A549 (cell line): ENCODE results near the gene CTRL. TPM values are rescaled to one million over a fixed set of nuclear protein-coding genes. Genes with fewer than 3 reads are reported as not detected.
A peak's percentile ranks its signal among the peaks of the same experiment; 100 is the strongest.

ENCODE experiments used
- ATAC-seq, 2 experiments: fragments of 200-7000 bp in 1 of 2; fragments of >200 bp in 1 of 2; cut with Nextera tagmentation in 1 of 2; cut with Tn5 transposase in 1 of 2; 3 replicates each; pipeline versions ENCODE4 v1.8.0 to v1.9.1; 2018 to 2020; ENCODE audit warnings: mild to moderate bottlenecking in 1 of 2, moderate library complexity in 1 of 2
- CTCF ChIA-PET: fragments of 300-600 bp; sonication (Branson Sonifier 250); formaldehyde crosslinking; extraction: SDS; loops from one replicate; lab custom pipeline; 2021; ENCODE audit warnings: antibody characterized with exemption, inconsistent platforms; lab: Yijun Ruan, JAX
- POLR2A ChIA-PET: fragments of 350-600 bp; formaldehyde crosslinking; extraction: SDS; loops from one replicate; lab custom pipeline; 2021; ENCODE audit warnings: antibody characterized with exemption, inconsistent platforms; lab: Yijun Ruan, JAX
- DNase-seq, 2 experiments: peaks; one replicate each; pipeline versions ENCODE4 v3.0.0 to v3.0.0-alpha.2; 2011 to 2016; ENCODE audit warnings: low read depth in 1 of 2, low spot score in 1 of 2
- FAIRE-seq: peaks from 2 replicates; lab custom pipeline; 2011; peaks lifted over from hg19 to GRCh38; lab: Jason Lieb, UNC
- H3K27ac ChIP-seq, 2 experiments: fragments of >200 bp; sonication (Bioruptor Twin); formaldehyde crosslinking; 3 replicates each; pipeline ENCODE4 v1.5.1; 2016 to 2017
- H3K4me1 ChIP-seq: fragments of >200 bp; sonication (Bioruptor Twin); formaldehyde crosslinking; 3 replicates; pipeline ENCODE4 v1.6.1; 2016
- H3K4me2 ChIP-seq: fragments of >200 bp; sonication (Bioruptor Twin); formaldehyde crosslinking; 3 replicates; pipeline ENCODE4 v1.6.1; 2016
- H3K4me3 ChIP-seq: fragments of >200 bp; sonication (Bioruptor Twin); formaldehyde crosslinking; 3 replicates; pipeline ENCODE4 v1.5.1; 2016
- H3K9me3 ChIP-seq: fragments of >200 bp; sonication (Bioruptor Twin); formaldehyde crosslinking; 3 replicates; pipeline ENCODE4 v1.6.1; 2016
- CBX8 ChIP-seq: fragments of 200-600 bp; sonication (generic); IDR thresholded peaks from 2 replicates; pipeline ENCODE4 v1.6.1; 2016
- FOSL2 ChIP-seq, 2 experiments: fragments of 450-650 bp in 1 of 2; fragments of >200 bp in 1 of 2; sonication (Bioruptor Twin) in 1 of 2; formaldehyde crosslinking; IDR thresholded peaks; 2 replicates each; pipeline versions ENCODE4 v1.5.0 to v1.6.1; 2016 to 2020; ENCODE audit warnings: mild to moderate bottlenecking in 1 of 2, moderate library complexity in 1 of 2
- FOXS1 ChIP-seq: fragments of 250-450 bp; sonication (Bioruptor Pico); IDR thresholded peaks from 2 replicates; pipeline ENCODE4 v1.5.0; 2020; ENCODE audit warnings: mild to moderate bottlenecking, moderate library complexity
- HDAC2 ChIP-seq: fragments of 200-600 bp; sonication (generic); IDR thresholded peaks from 2 replicates; pipeline ENCODE4 v1.6.1; 2016
- HOXB5 ChIP-seq: fragments of 250-450 bp; sonication (Bioruptor Pico); IDR thresholded peaks from 2 replicates; pipeline ENCODE4 v1.5.0; 2020; ENCODE audit warnings: mild to moderate bottlenecking, moderate library complexity
- JUNB ChIP-seq: fragments of >200 bp; sonication (Bioruptor Twin); formaldehyde crosslinking; IDR thresholded peaks from 2 replicates; pipeline ENCODE4 v1.6.1; 2016
- KDM1A ChIP-seq: fragments of 200-600 bp; sonication (generic); IDR thresholded peaks from 2 replicates; pipeline ENCODE4 v1.6.1; 2016; ENCODE audit warnings: low read depth, mild to moderate bottlenecking
- MAZ ChIP-seq: fragments of 150-350 bp; IDR thresholded peaks from 2 replicates; pipeline ENCODE4 v1.6.1; 2014; ENCODE audit warnings: antibody characterized with exemption, low read depth, low read length, borderline replicate concordance
- NPAS2 ChIP-seq: fragments of 250-450 bp; sonication (Bioruptor Pico); IDR thresholded peaks from 2 replicates; pipeline ENCODE4 v1.8.0; 2022; ENCODE audit warnings: mild to moderate bottlenecking, moderate library complexity, borderline replicate concordance
- NR3C1 ChIP-seq: fragments of >200 bp; sonication (Bioruptor Twin); formaldehyde crosslinking; IDR thresholded peaks from 3 replicates; pipeline ENCODE4 v1.6.1; 2017
- POLR2AphosphoS2 ChIP-seq: conservative IDR thresholded peaks from 2 replicates; pipeline ENCODE4 v1.6.1; 2012; ENCODE audit warnings: low read length, improper control_type of control experiment, inconsistent platforms
- RFX5 ChIP-seq: fragments of 450-650 bp; IDR thresholded peaks from 2 replicates; pipeline ENCODE4 v1.7.1; 2014; ENCODE audit warnings: antibody characterized with exemption, mild to moderate bottlenecking, moderate library complexity
- SREBF2 ChIP-seq: fragments of 450-650 bp; IDR thresholded peaks from 2 replicates; pipeline ENCODE4 v1.6.1; 2014; ENCODE audit warnings: mild to moderate bottlenecking, moderate library complexity
- TP53 ChIP-seq: fragments of 250-450 bp; sonication (Bioruptor Pico); IDR thresholded peaks from 2 replicates; pipeline ENCODE4 v1.5.0; 2021; ENCODE audit warnings: mild to moderate bottlenecking, moderate library complexity
- WGBS: methylation state at CpG from one replicate; pipeline ENCODE4 v1.1.6; 2017; ENCODE audit errors: missing lambda C conversion rate; 5-methylcytosine and 5-hydroxymethylcytosine counted together
- polyA plus RNA-seq, 4 experiments: library from polyadenylated mRNA; depleted of rRNA in 3 of 4; stranded (reverse); fragments of >200 nt; fragmentation: RNase III in 1 of 4; extraction: RNeasy Plus Mini Kit Qiagen cat#74134 plus additional on column Dnase treatment in 1 of 4; gene quantifications; 2 replicates in 3 of 4; 3 replicates in 1 of 4; pipeline ENCODE4 v1.2.3, GENCODE V29; 2011 to 2017
- TF ChIP-seq, protein P1 (sequence below): fragments of 200-600 bp; sonication (generic); IDR thresholded peaks from 2 replicates; pipeline ENCODE4 v1.6.1; 2016; ENCODE audit warnings: antibody characterized with exemption, mild to moderate bottlenecking, moderate library complexity
- TF ChIP-seq, protein P2 (sequence below): fragments of 450-650 bp; IDR thresholded peaks from 2 replicates; pipeline ENCODE4 v1.6.1; 2014; ENCODE audit warnings: antibody characterized with exemption
- TF ChIP-seq, protein P3 (sequence below): IDR thresholded peaks from 2 replicates; pipeline ENCODE4 v1.6.1; 2012; ENCODE audit warnings: low read depth, borderline replicate concordance
- TF ChIP-seq, protein P4 (sequence below): IDR thresholded peaks from 2 replicates; pipeline ENCODE4 v1.6.1; 2012
- TF ChIP-seq, protein P5 (sequence below): fragments of >200 bp; sonication (Bioruptor Twin); formaldehyde crosslinking; IDR thresholded peaks from 3 replicates; pipeline ENCODE4 v1.5.1; 2016
- TF ChIP-seq, protein P6 (sequence below): fragments of >200 bp; sonication (Bioruptor Twin); formaldehyde crosslinking; IDR thresholded peaks from 3 replicates; pipeline ENCODE4 v1.6.1; 2016

CTRL gene
- polyA plus RNA-seq, 2 of the 4 experiments (the other 2 are of a cell fraction), result 0.92 to 3.6 TPM

DNA sequence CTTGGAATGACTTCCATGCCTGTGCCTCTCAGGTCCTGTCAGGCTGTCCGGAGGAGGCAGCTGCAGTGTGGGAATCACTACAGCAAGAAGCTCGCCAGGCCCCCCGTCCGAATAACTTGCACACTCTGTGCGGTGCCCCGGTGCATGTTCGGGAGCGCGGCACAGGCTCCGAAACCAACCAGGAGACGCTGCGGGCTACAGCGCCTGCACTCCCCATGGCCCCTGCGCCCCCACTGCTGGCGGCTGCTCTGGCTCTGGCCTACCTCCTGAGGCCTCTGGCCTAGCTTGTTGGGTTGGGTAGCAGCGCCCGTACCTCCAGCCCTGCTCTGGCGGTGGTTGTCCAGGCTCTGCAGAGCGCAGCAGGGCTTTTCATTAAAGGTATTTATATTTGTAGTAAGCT, 45.7 kb downstream of the CTRL start:
- ATAC-seq, result no peak
- POLR2A ChIA-PET, result no interaction called here

DNA sequence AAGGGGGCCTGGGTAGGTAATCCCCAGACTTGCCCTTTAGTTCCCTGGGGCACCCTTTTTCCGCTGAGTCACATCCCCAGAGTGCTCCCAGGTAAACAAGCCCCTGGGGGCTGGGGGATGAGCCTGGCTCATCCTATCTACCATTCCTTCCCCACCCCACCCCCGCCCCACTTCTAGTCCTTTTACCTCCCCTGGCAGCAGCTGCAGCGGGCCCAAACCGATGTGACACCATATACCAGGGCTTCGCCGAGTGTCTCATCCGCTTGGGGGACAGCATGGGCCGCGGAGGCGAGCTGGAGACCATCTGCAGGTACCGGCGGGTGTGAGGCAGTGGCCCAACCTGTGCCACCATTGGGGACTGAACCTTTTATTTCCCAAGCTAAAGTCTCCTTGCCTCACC, 46.1 kb downstream of the CTRL start:
- CTCF ChIA-PET, result interaction anchor here (0.9 to 17.4 kb wide), 10 partner anchors 11 to 365 kb away, joined by 3 to 370 read pairs (median 4); partner anchors contain the start of genes CTRL, EDC4 and PSMB10
- H3K4me3 ChIP-seq, result no peak overlapping the region
- ATAC-seq (no peak), DNase-seq (no peak), FAIRE-seq (no peak)
- peaks cover 9% of the 10 kb centered on the region; the same call in 1 of the 3 replicates for H3K4me1 ChIP-seq
- no peaks in the 10 kb centered on the region for H3K9me3 ChIP-seq
- POLR2A ChIA-PET, result no interaction called here
- 94% methylated on average over 10 of the region's 12 CpGs for WGBS
- no peak overlapping the region for H3K4me2 ChIP-seq
- TF ChIP-seq NPAS2 (CRISPR knock-in tag) (no peak), POLR2AphosphoS2 (no peak)
- TF ChIP-seq, protein P1, sequence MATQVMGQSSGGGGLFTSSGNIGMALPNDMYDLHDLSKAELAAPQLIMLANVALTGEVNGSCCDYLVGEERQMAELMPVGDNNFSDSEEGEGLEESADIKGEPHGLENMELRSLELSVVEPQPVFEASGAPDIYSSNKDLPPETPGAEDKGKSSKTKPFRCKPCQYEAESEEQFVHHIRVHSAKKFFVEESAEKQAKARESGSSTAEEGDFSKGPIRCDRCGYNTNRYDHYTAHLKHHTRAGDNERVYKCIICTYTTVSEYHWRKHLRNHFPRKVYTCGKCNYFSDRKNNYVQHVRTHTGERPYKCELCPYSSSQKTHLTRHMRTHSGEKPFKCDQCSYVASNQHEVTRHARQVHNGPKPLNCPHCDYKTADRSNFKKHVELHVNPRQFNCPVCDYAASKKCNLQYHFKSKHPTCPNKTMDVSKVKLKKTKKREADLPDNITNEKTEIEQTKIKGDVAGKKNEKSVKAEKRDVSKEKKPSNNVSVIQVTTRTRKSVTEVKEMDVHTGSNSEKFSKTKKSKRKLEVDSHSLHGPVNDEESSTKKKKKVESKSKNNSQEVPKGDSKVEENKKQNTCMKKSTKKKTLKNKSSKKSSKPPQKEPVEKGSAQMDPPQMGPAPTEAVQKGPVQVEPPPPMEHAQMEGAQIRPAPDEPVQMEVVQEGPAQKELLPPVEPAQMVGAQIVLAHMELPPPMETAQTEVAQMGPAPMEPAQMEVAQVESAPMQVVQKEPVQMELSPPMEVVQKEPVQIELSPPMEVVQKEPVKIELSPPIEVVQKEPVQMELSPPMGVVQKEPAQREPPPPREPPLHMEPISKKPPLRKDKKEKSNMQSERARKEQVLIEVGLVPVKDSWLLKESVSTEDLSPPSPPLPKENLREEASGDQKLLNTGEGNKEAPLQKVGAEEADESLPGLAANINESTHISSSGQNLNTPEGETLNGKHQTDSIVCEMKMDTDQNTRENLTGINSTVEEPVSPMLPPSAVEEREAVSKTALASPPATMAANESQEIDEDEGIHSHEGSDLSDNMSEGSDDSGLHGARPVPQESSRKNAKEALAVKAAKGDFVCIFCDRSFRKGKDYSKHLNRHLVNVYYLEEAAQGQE, result no peak
- TF ChIP-seq, protein P2, sequence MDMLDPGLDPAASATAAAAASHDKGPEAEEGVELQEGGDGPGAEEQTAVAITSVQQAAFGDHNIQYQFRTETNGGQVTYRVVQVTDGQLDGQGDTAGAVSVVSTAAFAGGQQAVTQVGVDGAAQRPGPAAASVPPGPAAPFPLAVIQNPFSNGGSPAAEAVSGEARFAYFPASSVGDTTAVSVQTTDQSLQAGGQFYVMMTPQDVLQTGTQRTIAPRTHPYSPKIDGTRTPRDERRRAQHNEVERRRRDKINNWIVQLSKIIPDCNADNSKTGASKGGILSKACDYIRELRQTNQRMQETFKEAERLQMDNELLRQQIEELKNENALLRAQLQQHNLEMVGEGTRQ, result no peak
- H3K27ac ChIP-seq, result peak overlapping the region in 1 of 2 experiments; percentile 58; a peak in 4 of 6 replicates

More for the DNA sequence above, 45.7 kb downstream of the CTRL start:
- Histone ChIP-seq H3K9me3 (no peaks in the 10 kb centered on the region), H3K4me2 (no peak overlapping the region), H3K4me3 (no peak overlapping the region), H3K4me1 (peaks cover 9% of the 10 kb centered on the region; the same call in 1 of the 3 replicates), H3K27ac (no peak overlapping the region)
- CTCF ChIA-PET, result interaction anchor here (0.8 to 17.4 kb wide), 11 partner anchors 11 to 365 kb away, joined by 3 to 370 read pairs (median 4); partner anchors contain the start of genes CTRL, EDC4 and PSMB10
- 95% methylated on average over 19 of the region's 19 CpGs for WGBS
- FAIRE-seq (no peak), DNase-seq (no peak)
- TF ChIP-seq, protein P3, sequence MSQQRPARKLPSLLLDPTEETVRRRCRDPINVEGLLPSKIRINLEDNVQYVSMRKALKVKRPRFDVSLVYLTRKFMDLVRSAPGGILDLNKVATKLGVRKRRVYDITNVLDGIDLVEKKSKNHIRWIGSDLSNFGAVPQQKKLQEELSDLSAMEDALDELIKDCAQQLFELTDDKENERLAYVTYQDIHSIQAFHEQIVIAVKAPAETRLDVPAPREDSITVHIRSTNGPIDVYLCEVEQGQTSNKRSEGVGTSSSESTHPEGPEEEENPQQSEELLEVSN, result no peak
- TF ChIP-seq RFX5, result no peak
- TF ChIP-seq, protein P4, sequence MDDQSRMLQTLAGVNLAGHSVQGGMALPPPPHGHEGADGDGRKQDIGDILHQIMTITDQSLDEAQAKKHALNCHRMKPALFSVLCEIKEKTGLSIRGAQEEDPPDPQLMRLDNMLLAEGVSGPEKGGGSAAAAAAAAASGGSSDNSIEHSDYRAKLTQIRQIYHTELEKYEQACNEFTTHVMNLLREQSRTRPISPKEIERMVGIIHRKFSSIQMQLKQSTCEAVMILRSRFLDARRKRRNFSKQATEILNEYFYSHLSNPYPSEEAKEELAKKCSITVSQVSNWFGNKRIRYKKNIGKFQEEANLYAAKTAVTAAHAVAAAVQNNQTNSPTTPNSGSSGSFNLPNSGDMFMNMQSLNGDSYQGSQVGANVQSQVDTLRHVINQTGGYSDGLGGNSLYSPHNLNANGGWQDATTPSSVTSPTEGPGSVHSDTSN, result no peak
- TF ChIP-seq TP53 (CRISPR knock-in tag), result no peak
- TF ChIP-seq POLR2AphosphoS2, result no peak
- TF ChIP-seq FOSL2 (IDR thresholded peaks at IDR 0.05), result no peak
- no peak for TF ChIP-seq FOSL2 (CRISPR knock-in tag; IDR thresholded peaks at IDR 0.05)
- TF ChIP-seq, protein P5, sequence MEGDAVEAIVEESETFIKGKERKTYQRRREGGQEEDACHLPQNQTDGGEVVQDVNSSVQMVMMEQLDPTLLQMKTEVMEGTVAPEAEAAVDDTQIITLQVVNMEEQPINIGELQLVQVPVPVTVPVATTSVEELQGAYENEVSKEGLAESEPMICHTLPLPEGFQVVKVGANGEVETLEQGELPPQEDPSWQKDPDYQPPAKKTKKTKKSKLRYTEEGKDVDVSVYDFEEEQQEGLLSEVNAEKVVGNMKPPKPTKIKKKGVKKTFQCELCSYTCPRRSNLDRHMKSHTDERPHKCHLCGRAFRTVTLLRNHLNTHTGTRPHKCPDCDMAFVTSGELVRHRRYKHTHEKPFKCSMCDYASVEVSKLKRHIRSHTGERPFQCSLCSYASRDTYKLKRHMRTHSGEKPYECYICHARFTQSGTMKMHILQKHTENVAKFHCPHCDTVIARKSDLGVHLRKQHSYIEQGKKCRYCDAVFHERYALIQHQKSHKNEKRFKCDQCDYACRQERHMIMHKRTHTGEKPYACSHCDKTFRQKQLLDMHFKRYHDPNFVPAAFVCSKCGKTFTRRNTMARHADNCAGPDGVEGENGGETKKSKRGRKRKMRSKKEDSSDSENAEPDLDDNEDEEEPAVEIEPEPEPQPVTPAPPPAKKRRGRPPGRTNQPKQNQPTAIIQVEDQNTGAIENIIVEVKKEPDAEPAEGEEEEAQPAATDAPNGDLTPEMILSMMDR, result no peak

DNA sequence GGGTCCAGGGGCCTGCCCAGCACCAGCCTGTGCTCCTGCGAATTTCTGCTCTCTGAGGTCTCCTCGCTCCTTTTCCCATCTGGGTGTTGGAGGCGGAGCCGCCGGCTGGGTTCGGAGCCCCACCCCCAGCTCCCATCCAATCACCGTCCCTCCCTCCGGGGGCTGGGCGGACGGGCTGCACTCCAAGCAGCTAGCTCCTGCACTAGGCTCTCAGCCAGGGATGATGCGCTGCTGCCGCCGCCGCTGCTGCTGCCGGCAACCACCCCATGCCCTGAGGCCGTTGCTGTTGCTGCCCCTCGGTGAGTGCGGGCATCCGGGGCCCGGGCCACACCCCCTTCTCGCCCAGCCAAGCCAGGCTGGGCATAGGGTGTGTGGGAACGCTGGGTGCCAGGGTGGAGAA, 47.0 kb downstream of the CTRL start, which contains the start of gene NRN1L:
TSS of gene NRN1L (plus strand) at position 202 of the 400 bp plus-strand sequence. CDS start at position 221, 19 bp downstream.
- no peak for DNase-seq
- Histone ChIP-seq H3K4me1 (peaks cover 9% of the 10 kb centered on the region; the same call in 1 of the 3 replicates), H3K9me3 (no peaks in the 10 kb centered on the region), H3K4me3 (no peak within 1 kb of the TSS), H3K4me2 (no peak within 1 kb of the TSS), H3K27ac (peak within 1 kb of the TSS in 1 of 2 experiments; percentile 58; a peak in 4 of 6 replicates)
- CTCF ChIA-PET, result interaction anchor here (0.8 to 17.4 kb wide), 21 partner anchors 8 to 212 kb away, joined by 3 to 370 read pairs (median 11); partner anchors contain the start of genes CTRL, EDC4, PSKH1 and PSMB10
- 86% methylated on average over 17 of the region's 22 CpGs for WGBS
- no peak for FAIRE-seq
- peak in 1 of 2 experiments; percentile 48; a peak in 3 of 6 replicates for ATAC-seq
- POLR2A ChIA-PET, result interaction anchor here (1.8 kb wide), 1 partner anchor 9 kb away, joined by 8 read pairs; the partner anchor contains the start of gene PSKH1
- TF ChIP-seq FOXS1 (CRISPR knock-in tag), result no peak
- TF ChIP-seq TP53 (CRISPR knock-in tag), result no peak
- TF ChIP-seq SREBF2, result no peak
- TF ChIP-seq JUNB, result no peak
- TF ChIP-seq HDAC2, result no peak
- TF ChIP-seq KDM1A, result no peak
- TF ChIP-seq, protein P6, sequence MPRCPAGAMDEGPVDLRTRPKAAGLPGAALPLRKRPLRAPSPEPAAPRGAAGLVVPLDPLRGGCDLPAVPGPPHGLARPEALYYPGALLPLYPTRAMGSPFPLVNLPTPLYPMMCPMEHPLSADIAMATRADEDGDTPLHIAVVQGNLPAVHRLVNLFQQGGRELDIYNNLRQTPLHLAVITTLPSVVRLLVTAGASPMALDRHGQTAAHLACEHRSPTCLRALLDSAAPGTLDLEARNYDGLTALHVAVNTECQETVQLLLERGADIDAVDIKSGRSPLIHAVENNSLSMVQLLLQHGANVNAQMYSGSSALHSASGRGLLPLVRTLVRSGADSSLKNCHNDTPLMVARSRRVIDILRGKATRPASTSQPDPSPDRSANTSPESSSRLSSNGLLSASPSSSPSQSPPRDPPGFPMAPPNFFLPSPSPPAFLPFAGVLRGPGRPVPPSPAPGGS, result no peak
- TF ChIP-seq, protein P4, result no peak
- TF ChIP-seq MAZ, result no peak
- no peak for TF ChIP-seq HOXB5
- no peak for TF ChIP-seq CBX8
- no peak for TF ChIP-seq RFX5
- TF ChIP-seq NR3C1, result no peak
